ENCODE results near the gene SELPLG. TPM values are rescaled to one million over a fixed set of nuclear protein-coding genes. Genes with fewer than 3 reads are reported as not detected.

The SELPLG gene
- total and polyA plus RNA-seq, 9 donors: 1.1 to 8.4 (median 2.9) TPM

- Histone ChIP-seq H3K9me3 (no peaks in the 10 kb centered on the region), H3K4me1 (ENCODE audit: insufficient read depth) (peaks cover 5% of the 10 kb centered on the region), H3K4me3 (no peak overlapping the region), H3K27ac (no peak overlapping the region), H3K36me3 (no peaks in the 10 kb centered on the region), H3K27me3 (no peaks in the 10 kb centered on the region)
- WGBS, 3 donors: 82 to 90% (median 84%) methylated on average over 3 of the region's 3 CpGs
- intact Hi-C loops (cut with DNase I): no loop called here
- TF ChIP-seq CTCF (IDR thresholded peaks at IDR 0.05): no peak
- TF ChIP-seq POLR2A (IDR thresholded peaks at IDR 0.05): no peak
- no peak for TF ChIP-seq EP300 (IDR thresholded peaks at IDR 0.05)
- no peak for DNase-seq
Observed at GRCh38 chr12:108671110-108671509, 37.4 kb upstream of the SELPLG start.

- DNase-seq: no peak
- Histone ChIP-seq H3K4me3 (no peak overlapping the region), H3K9me3 (no peaks in the 10 kb centered on the region), H3K36me3 (no peaks in the 10 kb centered on the region), H3K27ac (no peak overlapping the region), H3K4me1 (ENCODE audit: insufficient read depth) (peaks cover 5% of the 10 kb centered on the region), H3K27me3 (no peaks in the 10 kb centered on the region)
- TF ChIP-seq POLR2A (IDR thresholded peaks at IDR 0.05) (no peak), CTCF (IDR thresholded peaks at IDR 0.05) (no peak), EP300 (IDR thresholded peaks at IDR 0.05) (no peak)
- WGBS, 3 donors: 91 to 92% (median 91%) methylated on average over 7 of the region's 7 CpGs
- intact Hi-C loops (cut with DNase I): no loop called here
Observed at GRCh38 chr12:108670066-108670631, 36.5 kb upstream of the SELPLG start.

- 84 to 93% (median 90%) methylated on average over 1 of the region's 1 CpG for WGBS, 3 donors
Observed at GRCh38 chr12:108668542-108668941, 34.8 kb upstream of the SELPLG start.

GRCh38 chr12:108668063-108668462, 34.4 kb upstream of the SELPLG start:
- H3K4me1 ChIP-seq (ENCODE audit: insufficient read depth): peaks cover 6% of the 10 kb centered on the region
- DNase-seq: no peak
- H3K4me3 ChIP-seq: no peak overlapping the region
- H3K9me3 ChIP-seq: no peaks in the 10 kb centered on the region
- intact Hi-C loops (cut with DNase I): loop anchor here (5.0 to 10.0 kb wide), 6 partner anchors 57 to 427 kb away; partner anchors contain the start of genes ALKBH2 (in 1 of the 4), CORO1C (in 1 of the 4), SSH1 (in 1 of the 4) and UNG (in 1 of the 4)
- no peaks in the 10 kb centered on the region for H3K36me3 ChIP-seq
- WGBS, 3 donors: 54 to 82% (median 74%) methylated on average over 8 of the region's 8 CpGs
- no peaks in the 10 kb centered on the region for H3K27me3 ChIP-seq
- H3K27ac ChIP-seq: no peak overlapping the region
- no peak for TF ChIP-seq POLR2A (IDR thresholded peaks at IDR 0.05)
- no peak for TF ChIP-seq EP300 (IDR thresholded peaks at IDR 0.05)
- no peak for TF ChIP-seq CTCF (IDR thresholded peaks at IDR 0.05)

More at GRCh38 chr12:108668542-108668941, 34.8 kb upstream of the SELPLG start:
- no peaks in the 10 kb centered on the region for H3K9me3 ChIP-seq
- no peak overlapping the region for H3K4me3 ChIP-seq
- H3K36me3 ChIP-seq: no peaks in the 10 kb centered on the region
- H3K4me1 ChIP-seq (ENCODE audit: insufficient read depth): peaks cover 6% of the 10 kb centered on the region
- TF ChIP-seq CTCF (IDR thresholded peaks at IDR 0.05) (no peak), POLR2A (IDR thresholded peaks at IDR 0.05) (no peak), EP300 (IDR thresholded peaks at IDR 0.05) (no peak)
- no peak overlapping the region for H3K27ac ChIP-seq
- intact Hi-C loops (cut with DNase I): loop anchor here (5.0 to 10.0 kb wide), 6 partner anchors 56 to 426 kb away; partner anchors contain the start of genes ALKBH2 (in 1 of the 4), CORO1C (in 1 of the 4), SSH1 (in 1 of the 4) and UNG (in 1 of the 4)
- no peak for DNase-seq
- no peaks in the 10 kb centered on the region for H3K27me3 ChIP-seq

Data from ovary (tissue), 9 donors.